NT2/D1 (cell line): ENCODE data around the gene KMT2E.

ENCODE experiments used
- SUZ12 ChIP-seq: IDR thresholded peaks from 2 replicates; pipeline ENCODE4 v1.6.1; 2011; ENCODE audit not compliant: insufficient read length, insufficient read depth; ENCODE audit errors: extremely low read depth
- YY1 ChIP-seq: IDR thresholded peaks from 2 replicates; pipeline ENCODE4 v1.6.1; 2011; ENCODE audit not compliant: insufficient read length, insufficient read depth

DNA sequence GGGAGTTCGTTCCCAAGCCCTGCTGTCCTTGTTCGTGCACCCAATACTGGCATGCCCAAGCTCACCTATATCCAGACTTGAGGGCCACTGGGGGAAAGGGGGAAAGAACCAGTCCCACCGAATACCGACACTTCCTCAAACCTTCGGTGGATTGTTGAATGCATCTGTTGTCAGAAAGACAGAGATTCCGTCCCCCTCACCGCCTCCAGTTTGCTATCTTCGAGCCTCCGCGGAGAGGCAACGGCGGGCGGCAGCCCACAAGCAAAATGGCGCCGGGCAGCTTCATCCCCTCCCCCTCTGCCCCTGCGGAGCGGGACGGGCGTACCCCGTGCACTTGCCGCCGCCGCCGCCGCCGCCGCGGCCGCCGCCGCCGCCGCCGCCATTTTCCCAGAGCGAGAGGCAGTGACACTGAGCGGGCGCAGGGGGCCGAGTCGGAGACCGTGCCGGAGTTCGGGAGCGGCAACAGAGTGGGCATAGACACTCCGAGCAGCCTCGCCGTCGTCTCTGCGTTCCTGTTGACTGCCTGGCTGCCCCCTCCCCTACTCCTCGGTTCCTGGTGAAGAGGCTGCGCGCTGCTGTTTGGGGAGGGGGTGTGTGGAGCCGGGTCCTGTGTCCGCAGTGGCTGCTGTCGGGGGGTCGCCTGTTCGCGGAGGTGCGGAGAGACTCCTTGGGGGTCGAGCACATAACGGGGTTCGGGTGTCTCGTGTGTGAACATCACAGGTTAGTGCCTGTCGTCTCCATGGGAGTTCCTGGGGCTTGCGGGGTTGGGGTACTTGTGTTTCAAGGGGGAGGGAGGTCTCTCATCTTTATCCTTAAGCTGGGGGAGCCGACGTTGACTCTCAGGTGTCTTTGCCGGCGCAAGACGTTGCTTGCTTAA lies at the start of gene KMT2E:
- TF ChIP-seq YY1 (peak; percentile 82), SUZ12 (no peak)
